GM21576 (cell line): Measurements from ENCODE around the gene SPEM3.

ENCODE experiments used
- ATAC-seq: cut with Tn5 transposase; IDR thresholded peaks from one replicate; pipeline ENCODE4 v1.9.1; 2021; ENCODE audit warnings: mild to moderate bottlenecking, moderate library complexity; ENCODE audit not compliant: unreplicated experiment

SPEM3 gene

GRCh38 chr17:7440113-7440833 is 11.6 kb downstream of the SPEM3 start:
- no peak for ATAC-seq

- ATAC-seq, result no peak
These were observed 12.2 kb downstream of the SPEM3 start for GRCh38 chr17:7440834-7441195.

- no peak for ATAC-seq
These were observed 12.6 kb downstream of the SPEM3 start for GRCh38 chr17:7441266-7441665.

- ATAC-seq, result no peak
These were observed 13.5 kb downstream of the SPEM3 start for GRCh38 chr17:7442142-7442541.

GRCh38 chr17:7443499-7444485 is 15.1 kb downstream of the SPEM3 start:
- ATAC-seq, result no peak

- no peak for ATAC-seq
These were observed 16.3 kb downstream of the SPEM3 start, which contains the start of gene CHRNB1 for GRCh38 chr17:7444682-7445618. TSS of gene CHRNB1 (plus strand) at chr17:7445061. CDS start at chr17:7445128, 67 bp downstream.

- ATAC-seq, result no peak
These were observed 16.9 kb downstream of the SPEM3 start for GRCh38 chr17:7445619-7445968.

- no peak for ATAC-seq
These were observed 19.8 kb downstream of the SPEM3 start for GRCh38 chr17:7448461-7448860.

- ATAC-seq, result no peak
These were observed 31.4 kb downstream of the SPEM3 start for GRCh38 chr17:7459961-7460545.

- ATAC-seq, result no peak
These were observed 32.4 kb downstream of the SPEM3 start for GRCh38 chr17:7460850-7461660.

GRCh38 chr17:7462474-7463371 is 34.1 kb downstream of the SPEM3 start:
- ATAC-seq, result no peak

- no peak for ATAC-seq
These were observed 34.8 kb downstream of the SPEM3 start for GRCh38 chr17:7463372-7463846.

GRCh38 chr17:7464081-7464480 is 35.4 kb downstream of the SPEM3 start:
- ATAC-seq, result no peak

- ATAC-seq, result no peak
These were observed 37.1 kb downstream of the SPEM3 start for GRCh38 chr17:7465597-7466275.

GRCh38 chr17:7466318-7466638 is 37.6 kb downstream of the SPEM3 start:
- ATAC-seq, result no peak

- ATAC-seq, result no peak
These were observed 38.1 kb downstream of the SPEM3 start for GRCh38 chr17:7466639-7467341.

- no peak for ATAC-seq
These were observed 38.8 kb downstream of the SPEM3 start for GRCh38 chr17:7467498-7467897.

GRCh38 chr17:7468290-7468689 is 39.6 kb downstream of the SPEM3 start:
- no peak for ATAC-seq
